GM19025 (cell line): Measurements from ENCODE around the gene LIME1.
"Not testable (repeated sequence)": the region's sequence is repeated elsewhere in the genome, so short reads cannot be mapped to it uniquely, and the experiment has no call there.

ENCODE experiments used
- ATAC-seq: cut with Tn5 transposase; IDR thresholded peaks from one replicate; pipeline ENCODE4 v1.9.1; 2021; ENCODE audit warnings: mild to moderate bottlenecking, low read depth, moderate library complexity; ENCODE audit not compliant: unreplicated experiment

The LIME1 gene

GRCh38 chr20:63767886-63768285, 31.4 kb downstream of the LIME1 start:
- ATAC-seq = no peak

GRCh38 chr20:63768591-63769515, 32.4 kb downstream of the LIME1 start:
- no peak for ATAC-seq

GRCh38 chr20:63769891-63770474, 33.5 kb downstream of the LIME1 start:
- ATAC-seq = no peak

DNA sequence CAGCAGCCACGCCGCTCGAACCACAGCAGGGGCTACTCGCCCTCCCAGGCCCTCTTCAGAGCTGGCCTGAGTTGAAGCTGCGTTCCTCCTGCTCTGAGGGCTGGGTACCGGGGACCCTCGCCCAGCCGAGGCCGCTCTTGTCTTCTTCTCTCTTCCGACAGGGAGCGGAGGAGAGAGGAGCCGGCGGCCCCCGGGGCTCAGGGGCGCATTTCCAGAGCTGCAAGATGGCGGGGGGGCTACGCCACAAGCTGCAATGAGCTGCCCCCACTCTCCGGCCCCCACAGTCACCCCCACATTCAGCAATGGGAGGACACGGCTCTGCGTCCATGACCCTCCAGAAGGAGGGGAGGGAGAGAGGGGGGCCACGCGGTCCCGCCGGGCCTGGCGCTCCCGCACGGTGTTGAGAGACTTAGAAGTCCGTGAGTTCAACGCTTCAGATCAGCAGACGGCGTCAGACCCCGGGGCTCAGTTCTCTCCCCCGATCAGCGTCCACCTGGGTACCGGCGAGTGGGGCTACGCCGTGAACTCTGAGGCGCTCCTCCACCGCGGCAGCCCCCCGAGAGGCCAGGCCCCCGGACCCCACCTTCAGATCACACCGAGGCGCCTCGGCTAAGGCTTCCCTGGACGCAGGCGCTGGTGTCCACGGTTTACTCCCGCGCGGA, 34.7 kb downstream of the LIME1 start:
- ATAC-seq = no peak

- no peak for ATAC-seq
Measured at GRCh38 chr20:63772781-63773518, 36.5 kb downstream of the LIME1 start.

GRCh38 chr20:63773571-63774241, 37.2 kb downstream of the LIME1 start:
- no peak for ATAC-seq

DNA sequence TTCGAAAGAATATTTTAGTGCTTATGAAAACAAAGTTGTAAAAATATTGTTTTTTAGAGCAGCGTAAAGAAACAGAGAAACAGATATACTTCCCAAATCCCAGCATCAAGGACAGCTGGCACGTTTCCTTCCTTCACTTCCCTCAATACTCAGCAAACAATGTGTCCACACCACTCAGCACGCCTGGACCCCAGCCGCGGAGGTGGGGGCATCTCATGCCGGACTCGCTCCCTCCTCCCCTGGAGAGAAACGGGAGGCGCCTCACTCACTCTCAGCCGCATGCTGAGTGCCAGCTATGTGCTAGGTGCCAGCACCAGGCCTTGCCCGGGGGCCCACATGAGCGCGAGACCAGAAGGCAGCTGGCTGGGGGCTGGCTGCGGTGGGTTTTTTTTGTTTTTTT, 37.8 kb downstream of the LIME1 start:
- no peak for ATAC-seq

DNA sequence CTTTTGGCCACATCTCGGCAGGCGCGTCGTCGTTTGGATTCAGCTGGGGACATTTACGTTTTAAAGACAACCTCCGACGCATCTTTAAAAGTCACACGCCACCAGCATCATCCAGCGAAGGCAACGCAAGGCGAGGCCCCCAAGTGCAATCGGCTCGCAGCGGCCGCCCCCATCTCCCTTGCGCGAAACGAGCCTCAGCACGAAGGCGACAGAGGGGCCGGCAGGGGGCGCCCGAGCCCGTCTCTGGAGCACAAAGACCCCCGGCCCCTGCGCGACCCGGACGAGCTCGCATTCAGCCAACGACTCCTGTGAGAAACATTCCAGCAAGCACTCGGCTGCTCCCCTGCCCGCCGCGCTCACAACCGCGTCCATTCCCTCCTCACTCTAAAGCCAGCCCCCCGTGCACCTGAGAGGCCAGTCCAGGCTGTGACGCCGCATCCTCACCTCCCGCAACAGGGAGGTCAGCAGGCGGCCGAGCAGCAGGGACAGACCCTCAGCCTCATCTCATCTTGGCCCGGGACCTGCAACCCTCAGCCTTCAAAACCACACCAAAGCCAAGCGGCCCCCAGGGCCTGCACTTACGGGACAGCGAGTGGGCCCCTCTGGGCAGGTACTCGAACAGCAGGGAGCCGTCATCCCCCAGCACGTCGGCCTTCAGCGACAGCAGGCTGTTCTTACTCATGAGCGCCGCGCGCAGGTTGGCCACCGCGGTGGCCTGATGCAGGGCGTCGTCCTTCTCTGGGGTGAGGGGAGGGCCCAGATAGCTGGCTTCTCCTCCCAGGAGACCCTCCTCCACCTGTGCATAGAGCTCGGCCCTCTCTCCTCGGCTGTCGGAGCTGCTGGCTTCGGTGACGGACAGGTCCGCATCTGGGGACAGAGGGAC, 38.9 kb downstream of the LIME1 start:
- ATAC-seq = no peak

DNA sequence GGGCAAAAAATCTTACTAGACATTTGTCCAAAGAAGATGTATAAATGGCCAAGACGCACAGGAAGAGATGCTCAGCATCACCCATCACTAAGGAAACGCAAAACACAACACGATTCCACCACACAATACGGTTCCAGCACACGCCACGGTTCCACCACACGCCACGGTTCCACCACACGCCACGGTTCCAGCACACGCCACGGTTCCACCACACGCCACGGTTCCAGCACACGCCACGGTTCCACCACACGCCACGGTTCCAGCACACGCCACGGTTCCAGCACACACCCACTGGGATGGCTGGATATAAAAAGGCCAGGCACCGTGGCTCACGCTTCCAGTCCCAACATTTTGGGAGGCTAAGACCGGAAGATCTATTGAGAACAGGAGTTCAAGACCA, 40.4 kb downstream of the LIME1 start:
- not testable (repeated sequence) for ATAC-seq

DNA sequence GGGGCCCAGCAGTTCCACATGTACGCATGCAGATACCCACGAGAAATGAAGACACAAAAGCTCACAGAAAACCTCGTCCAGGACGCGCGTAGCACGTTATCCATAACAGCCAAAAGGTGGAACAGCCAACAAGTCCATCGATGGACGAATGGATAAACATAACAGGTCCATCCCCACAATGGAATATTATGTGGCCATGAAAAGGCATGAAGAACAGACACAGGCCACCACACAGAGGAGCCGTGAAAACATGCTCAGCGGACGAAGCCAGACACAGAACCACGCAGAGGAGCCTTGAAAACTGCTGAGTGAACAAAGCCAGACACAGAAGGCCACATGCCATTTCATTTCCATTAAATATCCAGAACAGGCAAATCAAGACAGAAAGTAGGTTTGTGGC, 41.1 kb downstream of the LIME1 start:
- ATAC-seq = no peak

GRCh38 chr20:63778034-63778752, 41.7 kb downstream of the LIME1 start:
- ATAC-seq = no peak

DNA sequence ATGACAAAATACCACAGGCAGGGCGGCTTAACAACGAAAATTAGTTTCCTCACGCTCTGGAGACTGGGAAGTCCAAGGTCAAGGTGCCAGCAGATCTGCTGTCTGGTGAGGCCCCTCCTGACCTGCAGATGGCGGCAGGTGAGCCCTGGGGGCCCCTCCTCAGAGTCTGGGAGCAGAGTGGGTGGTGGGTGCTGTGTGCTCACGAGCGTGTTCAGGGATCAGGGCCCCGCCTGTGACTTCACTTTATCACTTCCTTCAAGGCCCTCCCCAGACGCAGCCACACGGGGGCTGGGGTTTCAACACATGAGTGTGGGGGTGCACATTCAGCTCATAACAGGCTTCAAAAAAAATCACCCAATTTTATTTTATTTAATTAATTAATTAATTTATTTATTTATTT, 42.4 kb downstream of the LIME1 start:
- no peak for ATAC-seq

DNA sequence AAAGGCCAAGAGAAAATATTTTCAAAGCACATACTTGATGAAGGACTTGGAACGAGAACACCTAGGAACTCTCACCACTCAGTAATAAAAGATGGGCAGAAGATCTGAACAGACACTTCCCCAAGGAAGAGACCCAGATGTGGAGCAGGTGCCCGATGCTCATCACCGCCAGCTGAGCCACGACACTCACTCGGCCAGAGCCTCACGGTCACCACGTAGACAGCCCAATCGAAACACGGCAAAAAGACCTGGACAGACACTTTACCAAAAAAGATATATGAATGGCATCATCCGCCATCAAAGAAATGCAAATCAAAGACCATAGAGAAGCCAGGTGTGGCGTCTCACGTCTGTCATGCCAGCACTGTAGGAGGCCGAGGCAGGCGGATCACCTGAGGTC, 44.7 kb downstream of the LIME1 start:
- no peak for ATAC-seq

- ATAC-seq = no peak
Measured at GRCh38 chr20:63782051-63782471, 45.6 kb downstream of the LIME1 start.

- no peak for ATAC-seq
Measured at GRCh38 chr20:63782521-63782971, 46.1 kb downstream of the LIME1 start.

- no peak for ATAC-seq
Measured at GRCh38 chr20:63783970-63784369, 47.5 kb downstream of the LIME1 start.

- ATAC-seq = no peak
Measured at GRCh38 chr20:63785691-63786131, 49.2 kb downstream of the LIME1 start.

GRCh38 chr20:63787302-63787701, 50.8 kb downstream of the LIME1 start:
- ATAC-seq = no peak
